Neutrophil (primary cell): ENCODE results near the gene PTPN13.

Experiments
- H3K27ac ChIP-seq: fragments of 200-600 bp; sonication (generic); 2 replicates; pipeline ENCODE4 v1.5.1; 2016; ENCODE audit warnings: mild to moderate bottlenecking, moderate library complexity
- H3K27me3 ChIP-seq: fragments of 200-600 bp; sonication (generic); 2 replicates; pipeline ENCODE4 v1.6.0; 2016; ENCODE audit warnings: mild to moderate bottlenecking
- H3K36me3 ChIP-seq: fragments of 200-600 bp; sonication (generic); 2 replicates; pipeline ENCODE4 v1.5.1; 2017
- H3K4me1 ChIP-seq, 2 experiments: fragments of 200-600 bp in 1 of 2; sonication (generic) in 1 of 2; 1 replicate in 1 of 2; 2 replicates in 1 of 2; pipeline versions ENCODE4 v1.5.1 to v1.6.1; 2013 to 2016; ENCODE audit warnings: low read depth in 1 of 2, low read length in 1 of 2, mild to moderate bottlenecking in 1 of 2, moderate library complexity in 1 of 2; ENCODE audit not compliant: control insufficient read depth in 1 of 2, insufficient read depth in 1 of 2
- H3K4me3 ChIP-seq, 2 experiments: fragments of 200-600 bp in 1 of 2; sonication (generic) in 1 of 2; 1 replicate in 1 of 2; 2 replicates in 1 of 2; pipeline ENCODE4 v1.5.1; 2013 to 2016; ENCODE audit warnings: low read depth in 1 of 2, low read length in 1 of 2, mild to moderate bottlenecking in 1 of 2, moderate library complexity in 1 of 2
- H3K9me3 ChIP-seq: fragments of 200-600 bp; sonication (generic); 2 replicates; pipeline ENCODE4 v1.5.1; 2016
- CTCF ChIP-seq: fragments of 200-600 bp; sonication (generic); IDR thresholded peaks from 2 replicates; pipeline ENCODE4 v1.5.1; 2016; ENCODE audit warnings: antibody characterized with exemption

The PTPN13 gene

GRCh38 chr4:86816501-86817273, 222.6 kb downstream of the PTPN13 start:
- Histone ChIP-seq H3K9me3 (no peaks in the 10 kb centered on the region), H3K36me3 (no peaks in the 10 kb centered on the region), H3K27ac (no peak overlapping the region), H3K4me3 (no peak overlapping the region), H3K4me1 (no peaks in the 10 kb centered on the region), H3K27me3 (no peaks in the 10 kb centered on the region)
- no peak for TF ChIP-seq CTCF

- H3K27ac ChIP-seq = no peak overlapping the region
- no peaks in the 10 kb centered on the region for H3K9me3 ChIP-seq
- no peaks in the 10 kb centered on the region for H3K36me3 ChIP-seq
- H3K4me1 ChIP-seq = no peaks in the 10 kb centered on the region
- TF ChIP-seq CTCF = no peak
- H3K4me3 ChIP-seq = no peak overlapping the region
- H3K27me3 ChIP-seq = no peaks in the 10 kb centered on the region
Measured at GRCh38 chr4:86818211-86818610, 224.1 kb downstream of the PTPN13 start.

- no peak for TF ChIP-seq CTCF
- Histone ChIP-seq H3K4me3 (no peak overlapping the region), H3K36me3 (no peaks in the 10 kb centered on the region), H3K27me3 (no peaks in the 10 kb centered on the region), H3K9me3 (no peaks in the 10 kb centered on the region), H3K27ac (no peak overlapping the region), H3K4me1 (no peaks in the 10 kb centered on the region)
Measured at GRCh38 chr4:86818841-86819240, 224.7 kb downstream of the PTPN13 start.

GRCh38 chr4:86819561-86819960, 225.4 kb downstream of the PTPN13 start:
- Histone ChIP-seq H3K4me3 (no peak overlapping the region), H3K4me1 (no peaks in the 10 kb centered on the region), H3K27me3 (no peaks in the 10 kb centered on the region), H3K36me3 (no peaks in the 10 kb centered on the region), H3K9me3 (no peaks in the 10 kb centered on the region), H3K27ac (no peak overlapping the region)
- TF ChIP-seq CTCF = no peak

DNA sequence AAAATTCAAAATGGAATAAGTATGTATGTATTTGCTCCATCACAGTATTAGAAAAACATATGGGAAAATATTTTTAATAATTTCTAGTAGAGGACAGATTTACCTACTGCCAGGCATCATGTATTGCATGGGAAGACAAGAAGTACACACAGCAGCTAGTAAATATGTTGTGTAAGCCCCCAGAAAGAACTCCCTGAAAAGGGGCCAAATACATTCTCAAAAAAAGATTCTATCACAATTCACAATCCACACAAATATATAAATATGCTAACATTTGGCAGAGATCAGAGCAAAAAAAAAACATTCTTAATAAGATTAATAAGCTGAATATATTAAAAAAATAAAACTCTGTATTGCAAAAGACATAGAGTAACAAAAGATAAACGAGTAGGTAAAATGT, 227.0 kb downstream of the PTPN13 start:
- no peaks in the 10 kb centered on the region for H3K9me3 ChIP-seq
- no peak overlapping the region for H3K4me3 ChIP-seq
- H3K4me1 ChIP-seq = no peaks in the 10 kb centered on the region
- no peak for TF ChIP-seq CTCF
- no peaks in the 10 kb centered on the region for H3K36me3 ChIP-seq
- H3K27me3 ChIP-seq = no peaks in the 10 kb centered on the region
- H3K27ac ChIP-seq = no peak overlapping the region
